Stimulated activated memory B cell treated with anti-CD40 and anti-IgM and Interleukin-4, amounts not matched to agents 10 μg/mL and 1 μg/mL and 100 μg/mL, for 72 hours (primary cell): ENCODE measurements around the gene ANOS1.
"Not testable (repeated sequence)": the region's sequence is repeated elsewhere in the genome, so short reads cannot be mapped to it uniquely, and the experiment has no call there.

Source experiments
- ATAC-seq: fragments of 150-1000 bp; cut with Tn5 transposase; 2 replicates; pipeline ENCODE4 v1.10.0; 2021
- H3K27ac Mint-ChIP-seq: one replicate; pipeline ENCODE4 v1.8.0; 2022; ENCODE audit warnings: mild to moderate bottlenecking, mixed read lengths
- H3K27me3 Mint-ChIP-seq: one replicate; pipeline ENCODE4 v1.8.0; 2022; ENCODE audit warnings: mixed read lengths
- H3K36me3 Mint-ChIP-seq: one replicate; pipeline ENCODE4 v1.8.0; 2022; ENCODE audit warnings: mixed read lengths
- H3K4me1 Mint-ChIP-seq: one replicate; pipeline ENCODE4 v1.8.0; 2022; ENCODE audit warnings: mixed read lengths
- H3K4me3 Mint-ChIP-seq: one replicate; pipeline ENCODE4 v1.8.0; 2022; ENCODE audit warnings: mild to moderate bottlenecking, moderate library complexity, mixed read lengths
- H3K9me3 Mint-ChIP-seq: one replicate; pipeline ENCODE4 v1.8.0; 2022; ENCODE audit warnings: mixed read lengths

Gene ANOS1, protein sequence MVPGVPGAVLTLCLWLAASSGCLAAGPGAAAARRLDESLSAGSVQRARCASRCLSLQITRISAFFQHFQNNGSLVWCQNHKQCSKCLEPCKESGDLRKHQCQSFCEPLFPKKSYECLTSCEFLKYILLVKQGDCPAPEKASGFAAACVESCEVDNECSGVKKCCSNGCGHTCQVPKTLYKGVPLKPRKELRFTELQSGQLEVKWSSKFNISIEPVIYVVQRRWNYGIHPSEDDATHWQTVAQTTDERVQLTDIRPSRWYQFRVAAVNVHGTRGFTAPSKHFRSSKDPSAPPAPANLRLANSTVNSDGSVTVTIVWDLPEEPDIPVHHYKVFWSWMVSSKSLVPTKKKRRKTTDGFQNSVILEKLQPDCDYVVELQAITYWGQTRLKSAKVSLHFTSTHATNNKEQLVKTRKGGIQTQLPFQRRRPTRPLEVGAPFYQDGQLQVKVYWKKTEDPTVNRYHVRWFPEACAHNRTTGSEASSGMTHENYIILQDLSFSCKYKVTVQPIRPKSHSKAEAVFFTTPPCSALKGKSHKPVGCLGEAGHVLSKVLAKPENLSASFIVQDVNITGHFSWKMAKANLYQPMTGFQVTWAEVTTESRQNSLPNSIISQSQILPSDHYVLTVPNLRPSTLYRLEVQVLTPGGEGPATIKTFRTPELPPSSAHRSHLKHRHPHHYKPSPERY

DNA sequence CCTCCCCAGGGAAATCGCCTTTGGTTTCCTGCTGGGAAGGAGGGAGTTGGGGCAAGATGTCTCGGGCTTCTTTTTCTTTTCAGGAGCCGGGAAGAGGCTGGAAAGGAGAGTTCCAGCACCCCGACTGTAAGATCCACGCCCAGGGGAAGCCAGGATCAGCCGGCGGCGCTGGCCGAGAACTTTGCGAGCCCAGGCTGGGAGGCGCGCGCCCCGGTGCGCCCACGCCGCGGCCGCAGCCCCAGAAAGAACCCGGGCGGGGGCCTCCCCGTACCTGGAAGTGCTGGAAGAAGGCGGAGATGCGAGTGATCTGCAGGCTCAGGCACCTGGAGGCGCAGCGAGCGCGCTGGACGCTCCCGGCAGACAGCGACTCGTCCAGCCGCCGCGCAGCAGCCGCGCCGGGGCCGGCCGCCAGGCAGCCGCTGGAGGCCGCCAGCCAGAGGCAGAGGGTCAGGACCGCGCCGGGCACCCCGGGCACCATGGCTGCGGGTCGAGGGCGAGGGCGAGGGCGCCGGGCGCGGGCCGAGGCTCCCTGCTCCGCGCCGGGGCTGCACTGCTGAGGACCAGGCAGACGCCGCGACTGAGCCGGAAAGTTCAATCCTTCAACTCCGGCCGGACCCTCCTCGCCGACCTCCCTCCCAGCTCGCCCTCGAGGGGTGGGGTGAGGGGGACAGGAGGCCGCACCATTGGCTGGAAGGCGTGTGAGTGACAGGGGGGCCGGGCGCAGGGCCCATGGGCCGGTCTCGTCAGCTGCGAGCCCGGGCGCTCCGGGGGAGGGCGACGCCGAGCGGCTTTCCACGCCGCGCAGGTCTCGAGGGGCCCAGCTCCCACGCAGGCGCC, at the start of gene ANOS1:
TSS of gene ANOS1 (minus strand) at position 579 of the 837 bp plus-strand sequence. CDS start at position 478, 101 bp downstream.
- Mint-ChIP-seq H3K27me3 (peaks cover 28% of the 10 kb centered on the region), H3K4me1 (no peaks in the 10 kb centered on the region), H3K27ac (no peak within 1 kb of the TSS), H3K4me3 (no peak within 1 kb of the TSS), H3K36me3 (no peaks in the 10 kb centered on the region), H3K9me3 (no peaks in the 10 kb centered on the region)
- no peak for ATAC-seq

DNA sequence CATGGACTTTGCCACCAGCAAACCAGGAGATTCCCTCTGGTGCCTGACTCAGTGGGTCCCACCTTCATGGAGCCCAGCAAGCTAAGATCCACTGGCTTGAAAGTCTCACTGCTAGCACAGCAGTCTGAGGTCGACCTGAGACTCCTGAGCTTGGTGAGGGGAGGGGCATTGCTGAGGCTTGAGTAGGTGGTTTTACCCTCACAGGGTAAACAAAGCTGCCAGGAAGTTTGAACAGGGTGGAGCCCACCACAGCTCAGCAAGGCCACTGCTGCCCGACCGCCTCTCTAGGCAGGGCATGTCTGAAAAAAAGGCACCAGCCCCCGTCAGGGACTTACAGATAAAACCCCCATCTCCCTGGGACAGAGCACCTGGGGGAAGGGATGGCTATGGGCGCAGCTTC, 41.2 kb upstream of the ANOS1 start:
- peaks cover 20% of the 10 kb centered on the region for H3K27me3 Mint-ChIP-seq
- H3K4me1 Mint-ChIP-seq: no peaks in the 10 kb centered on the region
- no peak overlapping the region for H3K4me3 Mint-ChIP-seq
- no peaks in the 10 kb centered on the region for H3K9me3 Mint-ChIP-seq
- ATAC-seq: no peak
- no peaks in the 10 kb centered on the region for H3K36me3 Mint-ChIP-seq
- H3K27ac Mint-ChIP-seq: no peak overlapping the region

DNA sequence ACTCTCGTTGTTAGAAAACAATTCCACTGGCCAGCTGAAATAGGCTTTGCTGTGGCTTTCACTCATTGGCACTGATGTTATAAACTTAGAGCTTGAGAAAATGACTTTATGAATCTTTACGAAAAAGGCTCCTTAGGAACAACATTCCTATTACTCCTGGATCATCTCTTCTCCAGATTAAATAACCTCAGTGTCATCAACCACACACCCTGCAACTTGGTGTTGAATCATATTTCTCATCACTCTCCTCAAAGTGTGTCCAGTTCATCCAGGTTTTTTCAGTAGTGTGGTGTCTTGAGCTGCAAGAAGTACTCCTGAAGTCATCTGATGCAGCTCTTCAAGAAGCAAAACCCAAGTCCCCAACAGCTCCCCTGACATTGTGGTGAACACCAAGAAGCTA, 28.1 kb upstream of the ANOS1 start:
- ATAC-seq: no peak
- Mint-ChIP-seq H3K9me3 (no peaks in the 10 kb centered on the region), H3K4me3 (no peak overlapping the region), H3K36me3 (no peaks in the 10 kb centered on the region), H3K27ac (no peak overlapping the region), H3K4me1 (no peaks in the 10 kb centered on the region), H3K27me3 (no peaks in the 10 kb centered on the region)

DNA sequence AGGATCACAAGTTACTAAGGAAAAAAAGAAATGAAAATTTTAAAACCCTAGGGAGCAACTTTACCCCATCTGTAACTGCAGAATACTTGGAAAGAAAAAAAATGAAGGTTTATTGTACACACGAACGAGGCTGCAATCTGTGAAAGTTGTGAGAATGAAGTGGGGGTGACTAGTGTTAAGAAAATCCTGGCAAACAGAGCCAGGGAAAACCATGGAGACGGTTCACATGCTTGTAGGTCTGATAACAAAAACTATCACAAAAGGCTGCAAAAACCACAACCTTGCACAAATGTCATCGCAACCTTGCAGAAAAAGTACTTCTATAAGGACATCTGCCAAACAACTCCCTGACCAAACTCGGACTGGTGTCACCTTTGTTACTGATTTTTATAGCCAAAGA, 26.8 kb upstream of the ANOS1 start:
- H3K27ac Mint-ChIP-seq, H3K4me1 Mint-ChIP-seq, ATAC-seq: not testable (repeated sequence)

DNA sequence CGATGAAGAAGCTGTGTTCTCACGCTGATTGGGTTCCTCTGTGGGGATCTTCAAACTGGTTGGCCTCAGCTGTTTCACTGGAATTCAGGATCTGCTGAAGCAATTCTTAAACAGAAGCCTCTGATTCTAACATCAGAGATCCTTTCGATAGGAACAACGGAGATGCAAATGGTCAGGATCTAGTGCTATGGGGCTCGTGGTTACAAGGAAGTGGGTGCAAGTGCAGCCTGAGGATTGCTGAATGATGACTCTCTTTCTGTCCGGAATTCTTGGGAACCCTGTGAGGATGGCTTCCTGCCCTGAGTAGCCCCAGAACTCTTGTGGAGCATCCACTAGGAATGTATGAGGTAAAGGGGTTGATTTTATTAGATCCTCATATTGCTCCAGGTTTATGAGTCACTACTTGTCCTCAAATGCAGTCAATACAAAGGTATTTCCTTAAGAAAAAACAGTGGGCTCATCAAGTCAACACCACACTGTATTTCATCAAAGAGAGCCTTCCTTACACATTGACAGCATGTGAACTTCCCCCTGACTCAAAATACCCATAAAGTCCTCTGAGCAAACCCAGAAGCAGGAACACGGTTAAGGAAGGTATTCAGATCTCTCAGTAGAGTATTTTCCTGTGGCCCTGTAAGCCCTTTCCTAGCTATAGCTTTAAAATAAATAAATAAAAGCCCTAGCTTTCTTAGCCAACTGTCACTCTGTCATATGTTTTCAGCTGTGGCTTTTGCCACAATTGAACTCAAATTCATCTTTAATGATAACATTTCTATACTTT, 25.9 kb upstream of the ANOS1 start:
- H3K36me3 Mint-ChIP-seq, H3K4me1 Mint-ChIP-seq, H3K4me3 Mint-ChIP-seq, H3K27ac Mint-ChIP-seq, H3K9me3 Mint-ChIP-seq, ATAC-seq: not testable (repeated sequence)
- H3K27me3 Mint-ChIP-seq: peaks cover 10% of the 10 kb centered on the region

More for the DNA sequence above, 26.8 kb upstream of the ANOS1 start:
- H3K4me3 Mint-ChIP-seq, H3K27me3 Mint-ChIP-seq, H3K9me3 Mint-ChIP-seq, H3K36me3 Mint-ChIP-seq: not testable (repeated sequence)

DNA sequence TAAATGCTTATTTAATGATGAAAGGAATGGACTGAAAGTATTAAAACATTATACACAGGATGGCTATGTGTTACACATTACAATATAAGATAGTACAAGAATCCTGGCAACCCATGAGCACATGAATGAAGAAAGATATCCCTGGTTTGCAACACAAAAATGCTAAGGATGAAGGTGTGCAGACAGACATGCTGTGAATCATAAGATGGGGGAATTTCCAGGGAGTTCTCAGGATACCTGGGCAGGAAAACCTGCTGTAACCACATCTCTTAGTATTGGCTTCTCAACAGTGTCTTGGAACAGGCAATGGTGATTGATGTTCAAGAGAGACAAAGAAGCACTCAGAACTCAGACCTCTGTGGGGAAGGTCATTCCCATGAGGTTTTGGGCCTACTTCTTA, 23.9 kb upstream of the ANOS1 start:
- Mint-ChIP-seq H3K27me3 (peaks cover 10% of the 10 kb centered on the region), H3K9me3 (no peaks in the 10 kb centered on the region)

DNA sequence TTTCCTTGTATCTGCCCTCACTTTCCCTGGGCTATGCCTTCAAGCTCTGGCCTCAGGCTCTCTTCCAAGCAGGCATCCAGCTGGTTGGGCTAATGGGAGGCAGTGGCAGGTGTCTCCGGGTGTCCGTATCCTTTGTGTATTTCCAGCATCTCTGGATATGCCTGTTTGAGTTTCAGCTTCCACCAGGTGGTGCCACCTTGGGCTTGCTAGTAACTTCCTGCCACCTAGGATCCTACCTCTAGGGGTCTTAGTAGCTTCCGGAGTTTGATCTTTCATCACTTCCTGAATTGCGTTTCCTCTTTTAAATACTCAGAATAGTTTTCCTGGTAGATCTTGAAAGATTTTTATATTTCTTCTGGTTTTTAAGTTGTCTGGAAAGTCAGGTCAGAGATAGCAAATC, 23.2 kb upstream of the ANOS1 start:
- H3K27ac Mint-ChIP-seq: no peak overlapping the region

More for the DNA sequence above, 23.9 kb upstream of the ANOS1 start:
- Mint-ChIP-seq H3K36me3 (no peaks in the 10 kb centered on the region), H3K4me3 (no peak overlapping the region), H3K27ac (no peak overlapping the region), H3K4me1 (no peaks in the 10 kb centered on the region)
- ATAC-seq: no peak

DNA sequence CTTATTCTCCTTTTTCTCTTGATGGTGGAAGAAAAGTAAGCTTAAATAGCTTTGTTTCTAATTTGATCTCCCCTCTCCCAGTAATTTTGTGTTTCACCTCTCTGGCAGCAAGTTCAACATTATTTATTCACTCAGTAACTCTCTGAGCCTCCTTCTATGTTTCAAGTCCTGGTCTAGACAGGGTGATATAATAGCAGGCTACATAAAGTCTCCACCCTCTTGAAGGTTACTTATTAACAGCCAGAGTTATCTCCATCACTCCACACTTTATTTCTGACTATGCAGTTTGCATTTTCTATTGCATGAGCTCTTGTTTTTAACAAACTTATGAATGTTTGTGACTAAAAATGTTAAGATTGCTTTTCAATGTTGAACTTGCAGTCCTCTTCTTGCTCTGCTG, 17.8 kb upstream of the ANOS1 start:
- H3K4me1 Mint-ChIP-seq: peaks cover 7% of the 10 kb centered on the region

More for the DNA sequence above, 23.2 kb upstream of the ANOS1 start:
- H3K36me3 Mint-ChIP-seq: no peaks in the 10 kb centered on the region
- H3K4me1 Mint-ChIP-seq: no peaks in the 10 kb centered on the region
- no peak for ATAC-seq
- no peak overlapping the region for H3K4me3 Mint-ChIP-seq
- H3K27me3 Mint-ChIP-seq: peaks cover 10% of the 10 kb centered on the region
- H3K9me3 Mint-ChIP-seq: no peaks in the 10 kb centered on the region

DNA sequence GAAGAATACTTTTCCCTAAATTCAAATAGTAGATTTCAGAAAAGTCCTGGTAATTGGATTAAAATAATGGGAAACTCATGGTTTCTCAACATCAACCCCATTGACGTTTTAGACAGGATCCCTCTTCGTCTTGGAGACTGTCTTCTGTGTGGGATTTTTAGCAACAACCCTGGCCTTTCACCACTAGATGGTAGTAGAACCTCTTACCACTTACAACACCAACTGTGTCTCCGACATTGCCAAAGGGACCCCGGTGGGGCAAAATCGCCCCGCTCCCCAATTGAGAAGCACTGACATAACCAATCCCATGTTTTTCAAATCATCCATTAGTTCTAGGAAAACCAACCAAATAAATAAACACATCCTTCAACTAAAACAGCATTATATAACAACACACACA, 16.9 kb upstream of the ANOS1 start:
- H3K36me3 Mint-ChIP-seq: no peaks in the 10 kb centered on the region
- no peak overlapping the region for H3K4me3 Mint-ChIP-seq
- H3K27me3 Mint-ChIP-seq: peaks cover 6% of the 10 kb centered on the region
- H3K4me1 Mint-ChIP-seq: peaks cover 7% of the 10 kb centered on the region
- no peaks in the 10 kb centered on the region for H3K9me3 Mint-ChIP-seq
- ATAC-seq: no peak
- H3K27ac Mint-ChIP-seq: no peak overlapping the region

More for the DNA sequence above, 17.8 kb upstream of the ANOS1 start:
- no peak overlapping the region for H3K4me3 Mint-ChIP-seq
- no peak for ATAC-seq
- no peaks in the 10 kb centered on the region for H3K9me3 Mint-ChIP-seq
- no peak overlapping the region for H3K27ac Mint-ChIP-seq
- H3K27me3 Mint-ChIP-seq: peaks cover 10% of the 10 kb centered on the region
- no peaks in the 10 kb centered on the region for H3K36me3 Mint-ChIP-seq

DNA sequence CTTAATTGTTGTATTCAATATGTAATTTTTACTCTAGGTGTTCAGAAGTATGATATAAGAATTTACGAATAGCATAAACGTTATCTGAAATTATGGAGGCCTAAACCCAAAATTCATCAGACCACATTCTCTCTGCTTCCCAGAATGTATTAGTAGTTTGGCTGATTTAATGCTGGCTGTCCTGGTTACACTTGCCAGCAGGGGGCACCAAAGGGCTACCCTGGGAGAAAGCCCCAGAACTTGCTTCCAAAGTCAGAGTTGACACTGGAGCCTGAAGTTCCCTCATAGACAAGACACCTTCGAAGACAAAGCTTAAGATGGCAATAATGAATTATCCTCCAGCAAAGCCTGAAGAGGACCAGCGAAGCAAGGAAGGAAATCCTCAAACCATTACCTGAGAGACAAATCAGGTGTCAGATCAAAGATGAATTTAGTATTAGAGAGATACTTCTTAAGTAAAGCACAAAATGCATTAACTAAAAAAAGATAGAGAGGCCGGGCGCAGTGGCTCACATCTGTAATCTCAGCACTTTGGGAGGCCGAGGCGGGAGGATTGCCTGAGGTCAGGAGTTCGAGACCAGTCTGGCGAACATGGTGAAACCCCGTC, 11.3 kb upstream of the ANOS1 start:
- H3K36me3 Mint-ChIP-seq: no peaks in the 10 kb centered on the region
- H3K27ac Mint-ChIP-seq: no peak overlapping the region
- H3K9me3 Mint-ChIP-seq: no peaks in the 10 kb centered on the region
- ATAC-seq: no peak
- H3K4me1 Mint-ChIP-seq: no peaks in the 10 kb centered on the region
- no peak overlapping the region for H3K4me3 Mint-ChIP-seq
- H3K27me3 Mint-ChIP-seq: no peaks in the 10 kb centered on the region

DNA sequence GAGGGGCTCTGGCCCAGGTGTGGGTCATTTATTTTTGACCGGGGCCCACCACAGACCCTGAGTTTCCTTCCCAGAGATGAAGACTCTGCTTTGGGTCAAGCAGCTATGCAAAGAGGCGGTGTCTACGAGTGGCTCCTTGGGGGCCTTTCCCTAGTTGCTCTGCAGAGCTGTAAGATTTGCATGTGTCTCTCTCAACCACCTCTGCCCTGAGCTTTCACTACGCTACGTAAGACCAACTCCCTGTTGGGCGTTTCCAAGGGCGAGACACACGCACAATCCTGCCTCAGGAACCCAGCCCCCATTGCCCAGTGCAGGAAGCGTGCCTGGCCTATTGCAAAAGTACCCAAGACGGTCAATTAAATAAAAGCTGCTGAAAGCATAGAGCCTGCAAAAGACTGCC, 10.0 kb upstream of the ANOS1 start:
- Mint-ChIP-seq H3K9me3 (no peaks in the 10 kb centered on the region), H3K27ac (no peak overlapping the region), H3K4me3 (no peak overlapping the region), H3K4me1 (no peaks in the 10 kb centered on the region), H3K27me3 (no peaks in the 10 kb centered on the region), H3K36me3 (no peaks in the 10 kb centered on the region)
- no peak for ATAC-seq

DNA sequence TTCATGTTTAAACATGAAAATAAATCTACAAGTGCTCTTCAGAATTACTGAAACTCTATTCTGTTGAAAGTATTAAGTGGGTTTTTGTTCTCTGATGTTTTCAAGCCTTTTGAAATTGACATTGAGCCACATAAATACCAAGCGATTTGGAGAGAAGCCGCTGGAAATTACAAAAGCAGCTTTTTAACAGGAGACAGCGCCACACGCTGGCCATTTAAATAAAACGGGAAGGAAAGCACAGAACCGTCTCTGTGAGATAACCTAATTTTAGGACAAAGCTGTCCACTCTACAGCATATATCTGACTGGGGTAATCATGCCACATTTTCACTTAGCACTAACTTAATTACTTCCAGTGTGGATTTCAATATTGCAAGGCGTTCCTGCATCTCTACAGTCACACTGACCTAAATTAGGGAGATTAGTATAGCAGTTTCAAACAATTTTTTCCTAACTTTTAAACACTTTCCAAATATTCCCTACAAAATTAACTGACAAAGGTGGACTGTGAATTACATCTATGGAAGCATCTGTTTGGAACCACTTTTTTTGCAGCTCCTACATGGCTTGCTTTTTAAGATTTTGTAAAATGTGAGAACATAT, 6.8 kb upstream of the ANOS1 start:
- Mint-ChIP-seq H3K4me1 (no peaks in the 10 kb centered on the region), H3K27me3 (peaks cover under 1% of the 10 kb centered on the region), H3K27ac (no peak overlapping the region), H3K36me3 (no peaks in the 10 kb centered on the region), H3K4me3 (no peak overlapping the region), H3K9me3 (no peaks in the 10 kb centered on the region)
- ATAC-seq: no peak

DNA sequence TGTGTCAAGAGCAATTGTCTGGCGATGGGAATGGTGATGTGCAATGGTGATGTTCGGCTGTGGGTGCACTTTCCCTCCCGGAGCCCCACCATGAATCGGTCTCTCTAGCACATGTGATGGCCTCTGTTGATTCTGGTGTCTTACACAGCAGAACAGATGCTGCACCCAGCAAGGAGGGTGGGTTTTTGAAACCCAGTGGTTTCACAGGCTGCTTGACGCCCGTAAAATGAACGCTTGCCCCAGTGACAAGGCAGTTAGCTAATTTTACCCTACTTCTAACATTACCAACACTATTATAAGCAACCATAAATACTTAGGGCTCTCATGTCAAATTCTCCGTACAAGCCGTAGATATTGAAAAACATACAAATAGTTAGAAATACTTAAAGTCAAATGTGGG, 5.9 kb upstream of the ANOS1 start:
- H3K9me3 Mint-ChIP-seq: no peaks in the 10 kb centered on the region
- no peak for ATAC-seq
- H3K27ac Mint-ChIP-seq: no peak overlapping the region
- H3K27me3 Mint-ChIP-seq: peaks cover 8% of the 10 kb centered on the region
- no peak overlapping the region for H3K4me3 Mint-ChIP-seq
- H3K4me1 Mint-ChIP-seq: no peaks in the 10 kb centered on the region
- no peaks in the 10 kb centered on the region for H3K36me3 Mint-ChIP-seq
